Measurements from ENCODE around the gene TRAK2. TPM values are rescaled to one million over a fixed set of nuclear protein-coding genes. Genes with fewer than 3 reads are reported as not detected.

The TRAK2 gene
- total RNA-seq, 1 experiment from 2014 or later, result 30.1 TPM

GRCh38 chr2:201460532-201460931, 9.3 kb upstream of the TRAK2 start:
- no peaks in the 10 kb centered on the region for H3K27me3 ChIP-seq (replicated peaks; ENCODE audit: insufficient read depth, low read depth, low read length, poor library complexity)
- DNase-seq (ENCODE audit: low spot score), result no peak
- no peak overlapping the region for H3K4me3 ChIP-seq (ENCODE audit: low read depth, low read length, poor library complexity, severe bottlenecking)
- POLR2A ChIA-PET (ENCODE audit: low non-redundant PET), result no interaction called here
- H3K27ac ChIP-seq (ENCODE audit: low read depth, low read length, poor library complexity, severe bottlenecking), result no peak overlapping the region
- TF ChIP-seq EZH2 (IDR thresholded peaks at IDR 0.05; ENCODE audit: borderline replicate concordance, low read depth, low read length, poor library complexity, severe bottlenecking) (no peak), CTCF (conservative IDR thresholded peaks at IDR 0.05; ENCODE audit: low read depth, low read length) (no peak)
- H3K9me3 ChIP-seq (ENCODE audit: low read depth, low read length, poor library complexity, severe bottlenecking), result peaks cover 8% of the 10 kb centered on the region
- no TSS peak for BruUV-seq (replicated peaks)
- no peaks in the 10 kb centered on the region for H3K4me1 ChIP-seq (ENCODE audit: insufficient read depth, low read length, poor library complexity, severe bottlenecking)
- CTCF ChIA-PET, result no interaction called here
- intact Hi-C loops (cut with micrococcal nuclease; ENCODE audit: unreplicated experiment), result no loop called here
- H3K36me3 ChIP-seq (ENCODE audit: insufficient read depth, low read length, poor library complexity, severe bottlenecking), result peaks cover 7% of the 10 kb centered on the region

- no peak for TF ChIP-seq EZH2 (IDR thresholded peaks at IDR 0.05; ENCODE audit: borderline replicate concordance, low read depth, low read length, poor library complexity, severe bottlenecking)
- no peak for TF ChIP-seq CTCF (conservative IDR thresholded peaks at IDR 0.05; ENCODE audit: low read depth, low read length)
- Histone ChIP-seq H3K4me1 (ENCODE audit: insufficient read depth, low read length, poor library complexity, severe bottlenecking) (no peaks in the 10 kb centered on the region), H3K27ac (ENCODE audit: low read depth, low read length, poor library complexity, severe bottlenecking) (no peak overlapping the region), H3K9me3 (ENCODE audit: low read depth, low read length, poor library complexity, severe bottlenecking) (peaks cover 8% of the 10 kb centered on the region), H3K27me3 (replicated peaks; ENCODE audit: insufficient read depth, low read depth, low read length, poor library complexity) (no peaks in the 10 kb centered on the region), H3K4me3 (ENCODE audit: low read depth, low read length, poor library complexity, severe bottlenecking) (no peak overlapping the region), H3K36me3 (ENCODE audit: insufficient read depth, low read length, poor library complexity, severe bottlenecking) (peaks cover 7% of the 10 kb centered on the region)
- POLR2A ChIA-PET (ENCODE audit: low non-redundant PET), result no interaction called here
- no peak for DNase-seq (ENCODE audit: low spot score)
- CTCF ChIA-PET, result no interaction called here
- intact Hi-C loops (cut with micrococcal nuclease; ENCODE audit: unreplicated experiment), result no loop called here
- no TSS peak for BruUV-seq (replicated peaks)
Measured at GRCh38 chr2:201458381-201458780, 7.1 kb upstream of the TRAK2 start.

GRCh38 chr2:201452922-201453643, 1.8 kb upstream of the TRAK2 start:
- intact Hi-C loops (cut with micrococcal nuclease; ENCODE audit: unreplicated experiment), result no loop called here
- ChIA-PET CTCF (no interaction called here), POLR2A (ENCODE audit: low non-redundant PET) (no interaction called here)
- Histone ChIP-seq H3K27me3 (replicated peaks; ENCODE audit: insufficient read depth, low read depth, low read length, poor library complexity) (no peaks in the 10 kb centered on the region), H3K36me3 (ENCODE audit: insufficient read depth, low read length, poor library complexity, severe bottlenecking) (no peaks in the 10 kb centered on the region), H3K4me3 (ENCODE audit: low read depth, low read length, poor library complexity, severe bottlenecking) (no peak overlapping the region), H3K27ac (ENCODE audit: low read depth, low read length, poor library complexity, severe bottlenecking) (no peak overlapping the region), H3K9me3 (ENCODE audit: low read depth, low read length, poor library complexity, severe bottlenecking) (no peaks in the 10 kb centered on the region), H3K4me1 (ENCODE audit: insufficient read depth, low read length, poor library complexity, severe bottlenecking) (peaks cover 14% of the 10 kb centered on the region)
- no TSS peak for BruUV-seq (replicated peaks)
- no peak for TF ChIP-seq EZH2 (IDR thresholded peaks at IDR 0.05; ENCODE audit: borderline replicate concordance, low read depth, low read length, poor library complexity, severe bottlenecking)
- TF ChIP-seq CTCF (conservative IDR thresholded peaks at IDR 0.05; ENCODE audit: low read depth, low read length), result no peak
- DNase-seq (ENCODE audit: low spot score), result no peak
